ENCODE measurements around the gene RASA2. TPM values are rescaled to one million over a fixed set of nuclear protein-coding genes. Genes with fewer than 3 reads are reported as not detected.
A peak's percentile ranks its signal among the peaks of the same experiment; 100 is the strongest.

Gene RASA2
- total and polyA plus RNA-seq, 9 of the 15 experiments (the other 6 are each of a cell fraction or from before 2014, with no cell fraction given) = 2.0 to 12.8 (median 9.5) TPM

DNA sequence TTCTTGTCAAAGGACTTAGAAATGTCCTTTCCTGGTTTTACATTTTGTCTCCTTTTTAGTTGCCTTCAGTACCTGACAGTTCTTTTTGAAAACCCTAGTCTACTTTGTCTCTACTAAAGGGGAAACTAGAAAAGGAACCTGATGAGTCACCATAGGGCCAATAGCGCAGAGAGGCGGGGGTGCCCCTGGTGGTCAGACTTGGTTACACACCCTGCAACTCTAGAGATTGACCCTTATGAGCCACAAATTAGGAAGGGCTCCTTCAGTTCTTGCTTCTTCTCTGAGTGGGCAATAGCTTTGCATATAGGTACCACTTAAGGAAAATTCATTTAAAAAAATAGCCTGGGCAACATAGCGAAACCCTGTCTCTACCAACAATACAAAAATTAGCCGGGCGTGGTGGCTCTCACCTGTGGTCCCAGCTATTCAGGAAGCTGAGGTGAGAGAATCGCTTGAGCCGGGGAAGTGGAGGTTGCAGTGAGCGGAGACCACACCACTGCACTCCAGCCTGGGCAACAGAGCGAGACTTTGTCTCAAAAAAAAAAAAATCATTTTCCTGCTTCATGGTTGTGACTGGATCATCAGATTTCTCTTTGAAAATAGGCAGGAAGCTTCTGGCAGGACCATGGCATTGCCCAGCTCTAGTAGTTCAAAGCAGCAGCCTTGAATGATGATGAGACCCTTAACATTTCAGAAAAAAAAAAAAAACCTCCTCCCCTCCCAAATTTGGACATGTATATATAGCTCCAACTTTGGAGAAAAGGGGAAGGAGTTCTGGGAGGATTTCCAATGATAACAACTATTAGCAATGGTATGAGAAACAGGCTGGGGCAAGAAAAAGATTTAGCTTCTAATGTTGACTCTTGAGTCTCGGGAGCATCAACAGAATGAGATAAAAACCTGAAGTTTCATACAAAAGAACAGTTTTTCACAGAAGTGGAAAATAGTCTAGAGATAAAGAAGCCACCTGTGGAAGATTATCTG, 45.2 kb upstream of the RASA2 start:
- ChIA-PET POLR2A (interaction anchor here (0.5 to 1.1 kb wide), 5 partner anchors 20 to 1212 kb away, joined by 3 read pairs; no protein-coding TSS in a partner anchor), CTCF (ENCODE audit: low intra/inter-chr PET ratio) (interaction anchor here (0.6 to 1.0 kb wide), 3 partner anchors 98 to 139 kb away, joined by 3 to 4 read pairs (median 3); no protein-coding TSS in a partner anchor)
- H2AFZ ChIP-seq (ENCODE audit: low read depth, low read length) = peak overlapping the region; percentile 83
- peak overlapping the region; percentile 73 for H3K27ac ChIP-seq (ENCODE audit: extremely low read depth, low read depth, low read length)
- peaks cover 0 to 14% of the 10 kb centered on the region in 2 experiments; a peak in 2 of 5 replicates for H3K4me1 ChIP-seq (replicated peaks in 1 of 2; ENCODE audit: control insufficient read depth in 2 of 2, insufficient read depth in 2 of 2, low read length in 2 of 2)
- H4K20me1 ChIP-seq (replicated peaks; ENCODE audit: control insufficient read depth, insufficient read depth, low read length) = no peaks in the 10 kb centered on the region
- H3K9me1 ChIP-seq (ENCODE audit: control insufficient read depth, insufficient read depth, low read length) = no peaks in the 10 kb centered on the region
- H3K79me2 ChIP-seq (ENCODE audit: control insufficient read depth, insufficient read depth, low read length) = no peaks in the 10 kb centered on the region
- no peak overlapping the region for H3K4me3 ChIP-seq
- H3K27me3 ChIP-seq (ENCODE audit: control insufficient read depth in 2 of 2, insufficient read depth in 2 of 2, low read length in 2 of 2) = no peaks in the 10 kb centered on the region
- DNase-seq (ENCODE audit: extremely low read depth in 1 of 4, low spot score in 3 of 4) = peak; percentile 83 to 88 (median 85)
- H3K9ac ChIP-seq (ENCODE audit: insufficient read depth in 1 of 2, low read depth in 2 of 2, low read length in 2 of 2) = 0 out of 4 replicates have a peak overlapping the region, but pooled peaks of 1 of the 2 experiments have one; percentile 17
- 65% methylated on average over 10 of the region's 10 CpGs for WGBS (ENCODE audit: insufficient coverage, low coverage, missing lambda C conversion rate)
- BruUV-seq (replicated peaks) = no TSS peak
- peaks cover 30% of the 10 kb centered on the region for H3K36me3 ChIP-seq (ENCODE audit: control insufficient read depth, insufficient read depth, low read length)
- in situ Hi-C loops (cut with MboI) = loop anchor here (5.0 kb wide), 1 partner anchor 74 kb away; the partner anchor contains the start of gene ZBTB38
- FAIRE-seq = peak; percentile 83
- peak overlapping the region; percentile 37; the same call in 1 of the 2 replicates for H3K4me2 ChIP-seq (ENCODE audit: insufficient read depth, low read length)
- intact Hi-C loops (cut with micrococcal nuclease) = loop anchor here (2.0 kb wide), 1 partner anchor 81 kb away; no protein-coding TSS in a partner anchor
- peak; percentile 99 for ATAC-seq
- peaks cover 4% of the 10 kb centered on the region; the same call in 1 of the 2 replicates for H3K9me3 ChIP-seq (replicated peaks; ENCODE audit: control insufficient read depth, insufficient read depth, low read depth, low read length)
- TF ChIP-seq, protein P1, sequence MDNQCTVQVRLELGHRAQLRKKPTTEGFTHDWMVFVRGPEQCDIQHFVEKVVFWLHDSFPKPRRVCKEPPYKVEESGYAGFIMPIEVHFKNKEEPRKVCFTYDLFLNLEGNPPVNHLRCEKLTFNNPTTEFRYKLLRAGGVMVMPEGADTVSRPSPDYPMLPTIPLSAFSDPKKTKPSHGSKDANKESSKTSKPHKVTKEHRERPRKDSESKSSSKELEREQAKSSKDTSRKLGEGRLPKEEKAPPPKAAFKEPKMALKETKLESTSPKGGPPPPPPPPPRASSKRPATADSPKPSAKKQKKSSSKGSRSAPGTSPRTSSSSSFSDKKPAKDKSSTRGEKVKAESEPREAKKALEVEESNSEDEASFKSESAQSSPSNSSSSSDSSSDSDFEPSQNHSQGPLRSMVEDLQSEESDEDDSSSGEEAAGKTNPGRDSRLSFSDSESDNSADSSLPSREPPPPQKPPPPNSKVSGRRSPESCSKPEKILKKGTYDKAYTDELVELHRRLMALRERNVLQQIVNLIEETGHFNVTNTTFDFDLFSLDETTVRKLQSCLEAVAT (IDR thresholded peaks at IDR 0.05) = no peak
- TF ChIP-seq, protein P2, sequence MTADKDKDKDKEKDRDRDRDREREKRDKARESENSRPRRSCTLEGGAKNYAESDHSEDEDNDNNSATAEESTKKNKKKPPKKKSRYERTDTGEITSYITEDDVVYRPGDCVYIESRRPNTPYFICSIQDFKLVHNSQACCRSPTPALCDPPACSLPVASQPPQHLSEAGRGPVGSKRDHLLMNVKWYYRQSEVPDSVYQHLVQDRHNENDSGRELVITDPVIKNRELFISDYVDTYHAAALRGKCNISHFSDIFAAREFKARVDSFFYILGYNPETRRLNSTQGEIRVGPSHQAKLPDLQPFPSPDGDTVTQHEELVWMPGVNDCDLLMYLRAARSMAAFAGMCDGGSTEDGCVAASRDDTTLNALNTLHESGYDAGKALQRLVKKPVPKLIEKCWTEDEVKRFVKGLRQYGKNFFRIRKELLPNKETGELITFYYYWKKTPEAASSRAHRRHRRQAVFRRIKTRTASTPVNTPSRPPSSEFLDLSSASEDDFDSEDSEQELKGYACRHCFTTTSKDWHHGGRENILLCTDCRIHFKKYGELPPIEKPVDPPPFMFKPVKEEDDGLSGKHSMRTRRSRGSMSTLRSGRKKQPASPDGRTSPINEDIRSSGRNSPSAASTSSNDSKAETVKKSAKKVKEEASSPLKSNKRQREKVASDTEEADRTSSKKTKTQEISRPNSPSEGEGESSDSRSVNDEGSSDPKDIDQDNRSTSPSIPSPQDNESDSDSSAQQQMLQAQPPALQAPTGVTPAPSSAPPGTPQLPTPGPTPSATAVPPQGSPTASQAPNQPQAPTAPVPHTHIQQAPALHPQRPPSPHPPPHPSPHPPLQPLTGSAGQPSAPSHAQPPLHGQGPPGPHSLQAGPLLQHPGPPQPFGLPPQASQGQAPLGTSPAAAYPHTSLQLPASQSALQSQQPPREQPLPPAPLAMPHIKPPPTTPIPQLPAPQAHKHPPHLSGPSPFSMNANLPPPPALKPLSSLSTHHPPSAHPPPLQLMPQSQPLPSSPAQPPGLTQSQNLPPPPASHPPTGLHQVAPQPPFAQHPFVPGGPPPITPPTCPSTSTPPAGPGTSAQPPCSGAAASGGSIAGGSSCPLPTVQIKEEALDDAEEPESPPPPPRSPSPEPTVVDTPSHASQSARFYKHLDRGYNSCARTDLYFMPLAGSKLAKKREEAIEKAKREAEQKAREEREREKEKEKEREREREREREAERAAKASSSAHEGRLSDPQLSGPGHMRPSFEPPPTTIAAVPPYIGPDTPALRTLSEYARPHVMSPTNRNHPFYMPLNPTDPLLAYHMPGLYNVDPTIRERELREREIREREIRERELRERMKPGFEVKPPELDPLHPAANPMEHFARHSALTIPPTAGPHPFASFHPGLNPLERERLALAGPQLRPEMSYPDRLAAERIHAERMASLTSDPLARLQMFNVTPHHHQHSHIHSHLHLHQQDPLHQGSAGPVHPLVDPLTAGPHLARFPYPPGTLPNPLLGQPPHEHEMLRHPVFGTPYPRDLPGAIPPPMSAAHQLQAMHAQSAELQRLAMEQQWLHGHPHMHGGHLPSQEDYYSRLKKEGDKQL (CRISPR knock-in tag; IDR thresholded peaks at IDR 0.05; ENCODE audit: borderline replicate concordance) = no peak
- TF ChIP-seq, protein P3, sequence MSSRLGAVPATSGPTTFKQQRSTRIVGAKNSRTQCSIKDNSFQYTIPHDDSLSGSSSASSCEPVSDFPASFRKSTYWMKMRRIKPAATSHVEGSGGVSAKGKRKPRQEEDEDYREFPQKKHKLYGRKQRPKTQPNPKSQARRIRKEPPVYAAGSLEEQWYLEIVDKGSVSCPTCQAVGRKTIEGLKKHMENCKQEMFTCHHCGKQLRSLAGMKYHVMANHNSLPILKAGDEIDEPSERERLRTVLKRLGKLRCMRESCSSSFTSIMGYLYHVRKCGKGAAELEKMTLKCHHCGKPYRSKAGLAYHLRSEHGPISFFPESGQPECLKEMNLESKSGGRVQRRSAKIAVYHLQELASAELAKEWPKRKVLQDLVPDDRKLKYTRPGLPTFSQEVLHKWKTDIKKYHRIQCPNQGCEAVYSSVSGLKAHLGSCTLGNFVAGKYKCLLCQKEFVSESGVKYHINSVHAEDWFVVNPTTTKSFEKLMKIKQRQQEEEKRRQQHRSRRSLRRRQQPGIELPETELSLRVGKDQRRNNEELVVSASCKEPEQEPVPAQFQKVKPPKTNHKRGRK (tag; IDR thresholded peaks at IDR 0.05) = no peak
- TF ChIP-seq LEF1 (IDR thresholded peaks at IDR 0.05) (no peak), PHB (CRISPR knock-in tag; IDR thresholded peaks at IDR 0.05) (no peak)

Data from K562 (cell line).